ENCODE results near the gene PRR36.

GRCh38 chr19:7916955-7917266 is 42.7 kb upstream of the PRR36 start:
- no peak for TF ChIP-seq CTCF (conservative IDR thresholded peaks at IDR 0.05; ENCODE audit: low read depth, low read length)
- no peak for TF ChIP-seq EZH2 (IDR thresholded peaks at IDR 0.05; ENCODE audit: borderline replicate concordance, low read depth, low read length, poor library complexity, severe bottlenecking)

All from A673 (cell line).